Activated B cell treated with CpG ODN at 0.5 μM for 24 hours (primary cell): Measurements from ENCODE around the gene CAST. TPM values are rescaled to one million over a fixed set of nuclear protein-coding genes. Genes with fewer than 3 reads are reported as not detected.

Experiments
- ATAC-seq: fragments of 200-7000 bp; cut with Tn5 transposase; one replicate; pipeline ENCODE4 v1.10.0; 2021; ENCODE audit warnings: low read depth, mild to moderate bottlenecking, moderate library complexity
- CTCF ChIA-PET: fragments of 350-600 bp; sonication (Branson Sonifier 250); formaldehyde crosslinking; loops from one replicate; lab custom pipeline; 2021; ENCODE audit warnings: antibody characterized with exemption; lab: Charles Lee
- POLR2A ChIA-PET: fragments of 350-600 bp; sonication (Branson Sonifier 250); formaldehyde crosslinking; loops from one replicate; lab custom pipeline; 2021; ENCODE audit warnings: antibody characterized with exemption; lab: Charles Lee
- DNase-seq: peaks from one replicate; pipeline ENCODE4 v3.0.0; 2022
- H3K27ac Mint-ChIP-seq: one replicate; pipeline ENCODE4 v1.8.0; 2020; ENCODE audit warnings: mixed read lengths
- H3K27me3 Mint-ChIP-seq: one replicate; pipeline ENCODE4 v1.8.0; 2021; ENCODE audit warnings: mixed read lengths
- H3K36me3 Mint-ChIP-seq: one replicate; pipeline ENCODE4 v1.8.0; 2021; ENCODE audit warnings: low read depth, mixed read lengths
- H3K4me1 Mint-ChIP-seq: one replicate; pipeline ENCODE4 v1.8.0; 2021; ENCODE audit warnings: mixed read lengths
- H3K4me3 Mint-ChIP-seq: one replicate; pipeline ENCODE4 v1.8.0; 2020; ENCODE audit warnings: mild to moderate bottlenecking, mixed read lengths
- H3K9me3 Mint-ChIP-seq: one replicate; pipeline ENCODE4 v1.8.0; 2020; ENCODE audit warnings: mixed read lengths
- CTCF ChIP-seq: fragments of 200-600 bp; IDR thresholded peaks from one replicate; pipeline ENCODE4 v1.8.0; 2022; ENCODE audit warnings: antibody characterized with exemption, mild to moderate bottlenecking
- intact Hi-C: fragments of 100-400 bp; cut with micrococcal nuclease; formaldehyde crosslinking; loops from one replicate; pipeline ENCODE4 v1.15.1; 2024
- total RNA-seq: library from RNA; stranded (reverse); gene quantifications from 2 replicates; pipeline ENCODE4 v1.2.3, GENCODE V29; 2022

Gene CAST
- total RNA-seq, 1 donor from 2014 or later, result 211 TPM

- no peak for DNase-seq
- POLR2A ChIA-PET, result no interaction called here
These were observed 93.7 kb downstream of the CAST start for GRCh38 chr5:96755851-96756250.

GRCh38 chr5:96756985-96757384 is 94.8 kb downstream of the CAST start:
- H3K27me3 Mint-ChIP-seq, result no peaks in the 10 kb centered on the region
- intact Hi-C loops, result no loop called here
- DNase-seq (no peak), ATAC-seq (no peak)
- CTCF ChIA-PET, result interaction anchor here (2.0 kb wide), 1 partner anchor 404 kb away, joined by 12 read pairs; no protein-coding TSS in a partner anchor
- TF ChIP-seq CTCF, result no peak
- H3K9me3 Mint-ChIP-seq, result no peaks in the 10 kb centered on the region
- H3K4me1 Mint-ChIP-seq, result no peaks in the 10 kb centered on the region
- POLR2A ChIA-PET, result interaction anchor here (0.7 kb wide), 1 partner anchor 46 kb away, joined by 3 read pairs; no protein-coding TSS in a partner anchor
- H3K27ac Mint-ChIP-seq, result no peak overlapping the region
- H3K4me3 Mint-ChIP-seq, result no peak overlapping the region
- H3K36me3 Mint-ChIP-seq, result peaks cover 76% of the 10 kb centered on the region

More at GRCh38 chr5:96755851-96756250, 93.7 kb downstream of the CAST start:
- intact Hi-C loops, result no loop called here
- H3K9me3 Mint-ChIP-seq, result no peaks in the 10 kb centered on the region
- H3K36me3 Mint-ChIP-seq, result peaks cover 80% of the 10 kb centered on the region
- H3K4me3 Mint-ChIP-seq, result no peak overlapping the region
- no peaks in the 10 kb centered on the region for H3K27me3 Mint-ChIP-seq
- CTCF ChIA-PET, result interaction anchor here (2.2 kb wide), 1 partner anchor 406 kb away, joined by 9 read pairs; no protein-coding TSS in a partner anchor
- no peak overlapping the region for H3K27ac Mint-ChIP-seq
- no peak for TF ChIP-seq CTCF
- ATAC-seq, result no peak
- no peaks in the 10 kb centered on the region for H3K4me1 Mint-ChIP-seq

GRCh38 chr5:96758621-96759020 is 96.4 kb downstream of the CAST start:
- intact Hi-C loops, result no loop called here
- Mint-ChIP-seq H3K27ac (no peak overlapping the region), H3K27me3 (no peaks in the 10 kb centered on the region), H3K4me1 (no peaks in the 10 kb centered on the region), H3K9me3 (no peaks in the 10 kb centered on the region), H3K36me3 (peaks cover 79% of the 10 kb centered on the region), H3K4me3 (no peak overlapping the region)
- DNase-seq (no peak), ATAC-seq (no peak)
- CTCF ChIA-PET, result interaction anchor here (1.4 to 2.0 kb wide), 2 partner anchors 403 to 405 kb away, joined by 3 to 12 read pairs; no protein-coding TSS in a partner anchor
- TF ChIP-seq CTCF, result no peak
- POLR2A ChIA-PET, result no interaction called here

- no peaks in the 10 kb centered on the region for H3K9me3 Mint-ChIP-seq
- no peak overlapping the region for H3K27ac Mint-ChIP-seq
- DNase-seq (no peak), ATAC-seq (no peak)
- ChIA-PET POLR2A (no interaction called here), CTCF (interaction anchor here (2.3 kb wide), 1 partner anchor 9 kb away, joined by 8 read pairs; no protein-coding TSS in a partner anchor)
- no peak overlapping the region for H3K4me3 Mint-ChIP-seq
- H3K4me1 Mint-ChIP-seq, result no peaks in the 10 kb centered on the region
- TF ChIP-seq CTCF, result no peak
- no peaks in the 10 kb centered on the region for H3K27me3 Mint-ChIP-seq
- intact Hi-C loops, result loop anchor here (5.0 kb wide), 1 partner anchor 41 kb away; no protein-coding TSS in a partner anchor
- peaks cover 74% of the 10 kb centered on the region for H3K36me3 Mint-ChIP-seq
These were observed 99.4 kb downstream of the CAST start for GRCh38 chr5:96761618-96762017.

GRCh38 chr5:96763026-96763425 is 100.8 kb downstream of the CAST start:
- no peak for TF ChIP-seq CTCF
- POLR2A ChIA-PET, result no interaction called here

More at GRCh38 chr5:96763026-96763425, 100.8 kb downstream of the CAST start:
- Mint-ChIP-seq H3K4me1 (no peaks in the 10 kb centered on the region), H3K27me3 (no peaks in the 10 kb centered on the region), H3K9me3 (no peaks in the 10 kb centered on the region), H3K4me3 (no peak overlapping the region), H3K36me3 (peaks cover 71% of the 10 kb centered on the region), H3K27ac (no peak overlapping the region)
- ATAC-seq (no peak), DNase-seq (no peak)
- intact Hi-C loops, result loop anchor here (5.0 kb wide), 1 partner anchor 39 kb away; no protein-coding TSS in a partner anchor
- CTCF ChIA-PET, result interaction anchor here (0.9 to 2.3 kb wide), 3 partner anchors 10 to 401 kb away, joined by 3 to 8 read pairs (median 3); no protein-coding TSS in a partner anchor
